WI38 (cell line): ENCODE measurements around the gene JOSD2.

Source experiments
- H3K4me3 ChIP-seq: 2 replicates; pipeline ENCODE4 v1.5.1; 2011; ENCODE audit warnings: low read depth, mild to moderate bottlenecking, control low read depth, low read length
- TF ChIP-seq, protein P1 (sequence below): IDR thresholded peaks from 2 replicates; pipeline ENCODE4 v1.5.1; 2012; ENCODE audit warnings: low read depth, mild to moderate bottlenecking, control low read depth, low read length

Gene JOSD2

DNA sequence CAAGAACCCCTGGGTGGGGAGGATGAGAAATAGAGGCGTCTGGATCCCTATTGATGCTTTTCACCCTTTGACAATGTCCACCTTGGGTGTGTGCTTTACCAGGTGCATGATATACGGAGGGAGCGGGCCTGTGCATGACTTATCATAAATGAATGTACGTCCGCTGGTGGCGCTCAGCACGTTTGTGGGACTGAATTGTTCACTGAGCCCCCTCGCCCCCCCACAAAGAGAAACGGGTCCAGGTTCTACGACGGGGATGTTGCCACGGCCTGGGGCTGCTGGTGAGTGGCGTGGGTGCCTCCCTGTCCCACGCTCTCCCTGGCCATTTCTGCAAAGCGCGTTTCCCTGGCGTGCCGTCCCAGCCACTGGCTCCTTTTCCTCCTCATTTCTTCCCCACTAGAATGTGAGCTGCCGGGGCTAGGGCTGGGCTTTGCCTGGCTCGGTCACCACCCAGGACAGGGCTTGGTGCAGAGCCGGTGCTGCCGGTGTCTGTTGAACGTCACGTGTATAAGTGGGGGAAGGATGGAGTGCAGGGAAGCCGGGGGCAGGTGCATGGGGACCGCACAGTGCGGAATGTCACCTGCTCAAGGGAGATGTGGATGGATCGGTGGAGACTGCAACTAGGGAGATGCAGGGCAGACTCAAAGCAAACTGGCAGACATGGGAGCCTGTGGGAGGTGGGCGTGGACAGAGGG lies 35.7 kb upstream of the JOSD2 start:
- no peak overlapping the region for H3K4me3 ChIP-seq
- TF ChIP-seq, protein P1, sequence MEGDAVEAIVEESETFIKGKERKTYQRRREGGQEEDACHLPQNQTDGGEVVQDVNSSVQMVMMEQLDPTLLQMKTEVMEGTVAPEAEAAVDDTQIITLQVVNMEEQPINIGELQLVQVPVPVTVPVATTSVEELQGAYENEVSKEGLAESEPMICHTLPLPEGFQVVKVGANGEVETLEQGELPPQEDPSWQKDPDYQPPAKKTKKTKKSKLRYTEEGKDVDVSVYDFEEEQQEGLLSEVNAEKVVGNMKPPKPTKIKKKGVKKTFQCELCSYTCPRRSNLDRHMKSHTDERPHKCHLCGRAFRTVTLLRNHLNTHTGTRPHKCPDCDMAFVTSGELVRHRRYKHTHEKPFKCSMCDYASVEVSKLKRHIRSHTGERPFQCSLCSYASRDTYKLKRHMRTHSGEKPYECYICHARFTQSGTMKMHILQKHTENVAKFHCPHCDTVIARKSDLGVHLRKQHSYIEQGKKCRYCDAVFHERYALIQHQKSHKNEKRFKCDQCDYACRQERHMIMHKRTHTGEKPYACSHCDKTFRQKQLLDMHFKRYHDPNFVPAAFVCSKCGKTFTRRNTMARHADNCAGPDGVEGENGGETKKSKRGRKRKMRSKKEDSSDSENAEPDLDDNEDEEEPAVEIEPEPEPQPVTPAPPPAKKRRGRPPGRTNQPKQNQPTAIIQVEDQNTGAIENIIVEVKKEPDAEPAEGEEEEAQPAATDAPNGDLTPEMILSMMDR, result no peak

DNA sequence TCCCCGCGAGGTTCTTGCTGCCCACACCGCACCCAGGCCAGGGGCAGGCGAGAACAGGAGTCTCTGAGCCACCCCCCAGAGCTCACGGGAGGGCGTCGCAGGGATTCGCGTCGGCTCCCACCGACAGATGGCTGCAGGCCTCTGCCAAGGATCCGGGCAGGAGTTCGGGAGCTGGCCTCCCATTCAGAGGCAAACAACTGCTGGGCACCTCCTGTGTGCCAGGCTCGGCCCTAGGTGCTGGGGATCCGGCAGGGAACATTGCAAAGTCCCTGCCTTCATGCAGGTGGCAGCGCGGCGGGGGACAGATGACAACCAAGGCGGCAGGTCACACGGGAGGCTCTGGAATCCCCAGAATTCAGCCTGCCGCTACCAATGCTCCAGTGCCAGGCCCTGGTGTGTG lies 32.0 kb upstream of the JOSD2 start:
- TF ChIP-seq, protein P1, result no peak

DNA sequence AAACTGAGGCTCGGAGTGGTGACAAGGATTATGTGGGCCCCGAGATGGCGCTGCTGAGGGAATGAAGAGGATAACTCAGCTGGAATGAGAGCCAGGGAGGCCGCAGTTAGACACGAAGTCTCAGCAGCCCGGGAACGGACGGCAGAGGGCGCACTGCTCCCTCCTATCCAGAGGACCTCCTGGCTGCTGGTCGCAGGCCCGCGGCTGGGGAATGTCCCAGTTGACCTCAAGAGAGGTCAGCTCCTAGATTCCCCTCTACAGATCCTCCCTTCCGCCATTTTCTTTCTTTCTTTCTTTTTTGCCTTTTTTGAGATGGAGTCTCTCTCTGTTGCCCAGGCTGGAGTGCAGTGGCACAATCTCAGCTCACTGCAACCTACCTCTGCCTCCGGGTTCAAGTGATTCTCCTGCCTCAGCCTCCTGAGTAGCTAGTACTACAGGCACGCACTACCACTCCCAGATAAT lies 26.8 kb upstream of the JOSD2 start:
- TF ChIP-seq, protein P1, result peak; percentile 78
- no peak overlapping the region for H3K4me3 ChIP-seq

More for the DNA sequence above, 32.0 kb upstream of the JOSD2 start:
- no peak overlapping the region for H3K4me3 ChIP-seq

DNA sequence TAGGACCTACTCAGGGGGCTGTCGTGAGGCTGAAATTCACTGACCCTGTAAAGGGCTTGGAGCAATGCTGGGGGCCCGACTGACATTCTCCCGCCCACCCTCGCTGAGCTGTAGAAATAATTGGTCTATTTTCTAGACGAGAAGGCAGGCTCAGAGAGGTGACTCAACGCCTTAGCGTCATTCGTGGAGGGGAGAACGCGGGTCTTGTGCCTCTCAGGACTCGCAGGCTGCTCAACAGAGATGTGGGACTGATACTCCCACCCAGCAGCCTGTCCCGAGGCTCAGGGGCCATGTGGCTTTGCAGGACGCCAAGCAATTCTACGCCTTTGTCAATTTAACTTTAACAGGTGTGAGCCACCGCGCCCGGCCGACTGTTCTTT lies 26.3 kb upstream of the JOSD2 start:
- TF ChIP-seq, protein P1, result no peak
- H3K4me3 ChIP-seq, result no peak overlapping the region

DNA sequence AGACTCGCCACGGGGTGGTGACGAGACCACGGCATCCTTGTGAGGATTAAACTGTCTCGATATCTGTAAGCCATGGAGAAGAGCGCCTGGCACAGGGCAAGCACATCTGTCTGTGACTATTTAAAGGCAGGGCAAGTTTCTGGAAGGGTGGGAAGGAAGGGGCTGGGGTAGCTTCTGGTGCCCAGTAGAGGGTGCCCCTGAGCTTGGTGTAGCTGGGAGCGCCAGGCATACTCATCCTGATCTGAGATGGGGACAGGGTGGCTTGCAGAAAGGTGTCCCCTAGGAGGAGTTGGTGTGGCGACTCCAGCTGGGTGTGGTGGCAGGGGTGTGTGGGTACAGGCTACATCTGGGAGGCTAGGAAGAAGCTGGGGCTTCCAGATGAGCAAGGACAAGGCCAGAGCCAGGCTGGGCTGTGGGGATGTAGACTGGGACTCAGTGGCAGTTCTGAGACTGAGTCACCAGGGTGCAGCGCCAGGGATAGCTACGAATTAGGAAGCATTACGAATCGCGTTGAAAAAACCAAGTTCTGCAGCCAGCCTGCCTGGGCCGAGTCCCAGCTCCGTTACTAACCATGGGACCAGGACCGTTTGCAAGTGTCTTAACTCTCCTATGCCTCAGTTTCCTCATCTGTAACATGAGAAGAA lies 25.8 kb upstream of the JOSD2 start:
- no peak overlapping the region for H3K4me3 ChIP-seq
- TF ChIP-seq, protein P1, result no peak

DNA sequence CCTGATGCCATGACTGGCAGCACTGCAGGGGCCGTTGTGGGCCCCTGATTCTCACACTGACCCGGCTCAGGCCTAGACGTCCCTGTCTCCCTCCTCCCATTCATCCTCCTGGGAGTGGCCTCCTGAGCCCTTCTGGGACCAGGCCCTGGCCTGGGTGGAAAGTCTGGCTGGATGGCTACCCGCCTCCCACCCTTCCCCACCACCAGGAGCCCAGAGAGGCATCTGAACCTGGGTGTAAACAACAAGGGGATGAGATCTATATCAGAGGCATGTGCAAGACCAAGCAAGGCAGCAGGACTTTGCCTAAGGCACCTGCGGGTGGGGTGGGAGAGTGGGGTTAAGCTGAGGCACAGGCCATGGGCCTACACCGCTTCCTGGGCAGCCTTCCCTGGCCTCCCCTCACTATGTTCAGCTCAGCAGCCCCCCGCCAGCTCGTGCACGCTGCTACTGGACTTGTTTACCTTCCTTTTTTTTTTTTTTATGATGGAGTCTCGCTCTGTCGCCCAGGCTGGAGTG lies 24.7 kb upstream of the JOSD2 start:
- H3K4me3 ChIP-seq, result no peak overlapping the region
- TF ChIP-seq, protein P1, result no peak

DNA sequence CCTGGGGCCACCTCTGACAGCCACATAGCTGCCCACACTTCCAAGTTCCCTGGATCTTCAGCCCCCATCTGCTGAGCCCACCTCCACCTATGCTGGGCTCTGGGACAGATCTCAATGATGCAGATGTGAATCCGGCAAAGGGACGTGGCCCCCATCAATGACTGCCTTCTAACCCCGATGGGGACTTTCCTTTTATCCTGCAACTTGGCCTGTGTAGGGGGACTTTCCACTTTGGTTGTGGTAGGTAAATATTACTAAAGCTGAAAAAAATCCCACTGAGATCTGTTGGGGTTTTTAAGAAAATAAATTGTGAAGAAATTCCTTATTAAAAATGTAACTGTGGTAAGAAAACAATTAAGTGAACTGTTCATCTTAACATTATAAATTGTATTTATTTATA lies 23.5 kb upstream of the JOSD2 start:
- TF ChIP-seq, protein P1, result no peak
- no peak overlapping the region for H3K4me3 ChIP-seq
